ENCODE measurements around the gene SETD2.

DNA sequence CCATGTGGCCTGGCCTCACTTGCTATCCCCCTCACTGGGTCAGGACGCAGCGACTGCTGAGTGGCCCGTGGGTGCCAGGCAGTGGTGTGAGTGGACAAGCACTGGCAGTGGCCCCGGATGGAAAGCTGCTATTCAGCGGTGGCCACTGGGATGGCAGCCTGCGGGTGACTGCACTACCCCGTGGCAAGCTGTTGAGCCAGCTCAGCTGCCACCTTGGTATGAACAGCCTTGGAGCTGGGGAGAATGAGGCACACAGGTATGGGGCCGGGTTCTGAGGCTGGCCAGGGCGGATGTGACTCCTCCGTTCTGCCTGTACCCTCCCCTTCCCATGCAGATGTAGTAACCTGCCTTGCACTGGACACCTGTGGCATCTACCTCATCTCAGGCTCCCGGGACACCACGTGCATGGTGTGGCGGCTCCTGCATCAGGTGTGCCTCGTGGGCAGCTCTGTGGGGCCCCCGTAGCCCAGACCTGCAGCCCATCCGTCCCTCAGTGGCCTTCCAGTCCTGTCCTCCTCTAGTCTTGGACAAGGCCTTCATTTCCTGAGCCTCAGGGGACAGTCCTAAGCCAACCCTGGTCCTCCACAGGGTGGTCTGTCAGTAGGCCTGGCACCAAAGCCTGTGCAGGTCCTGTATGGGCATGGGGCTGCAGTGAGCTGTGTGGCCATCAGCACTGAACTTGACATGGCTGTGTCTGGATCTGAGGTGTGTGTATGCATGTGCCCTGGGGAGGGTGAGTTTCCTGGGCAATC lies 156.3 kb downstream of the SETD2 start:
- no peak for TF ChIP-seq ZFP3 (CRISPR knock-in tag; IDR thresholded peaks at IDR 0.05)
- no peak for TF ChIP-seq ZNF8 (CRISPR knock-in tag; IDR thresholded peaks at IDR 0.05)
- no peak for TF ChIP-seq OSR1 (CRISPR knock-in tag; IDR thresholded peaks at IDR 0.05)
- no peak for TF ChIP-seq ZFP30 (CRISPR knock-in tag; IDR thresholded peaks at IDR 0.05)
- no peak for TF ChIP-seq CSDC2 (CRISPR knock-in tag; IDR thresholded peaks at IDR 0.05)
- TF ChIP-seq, protein P1, sequence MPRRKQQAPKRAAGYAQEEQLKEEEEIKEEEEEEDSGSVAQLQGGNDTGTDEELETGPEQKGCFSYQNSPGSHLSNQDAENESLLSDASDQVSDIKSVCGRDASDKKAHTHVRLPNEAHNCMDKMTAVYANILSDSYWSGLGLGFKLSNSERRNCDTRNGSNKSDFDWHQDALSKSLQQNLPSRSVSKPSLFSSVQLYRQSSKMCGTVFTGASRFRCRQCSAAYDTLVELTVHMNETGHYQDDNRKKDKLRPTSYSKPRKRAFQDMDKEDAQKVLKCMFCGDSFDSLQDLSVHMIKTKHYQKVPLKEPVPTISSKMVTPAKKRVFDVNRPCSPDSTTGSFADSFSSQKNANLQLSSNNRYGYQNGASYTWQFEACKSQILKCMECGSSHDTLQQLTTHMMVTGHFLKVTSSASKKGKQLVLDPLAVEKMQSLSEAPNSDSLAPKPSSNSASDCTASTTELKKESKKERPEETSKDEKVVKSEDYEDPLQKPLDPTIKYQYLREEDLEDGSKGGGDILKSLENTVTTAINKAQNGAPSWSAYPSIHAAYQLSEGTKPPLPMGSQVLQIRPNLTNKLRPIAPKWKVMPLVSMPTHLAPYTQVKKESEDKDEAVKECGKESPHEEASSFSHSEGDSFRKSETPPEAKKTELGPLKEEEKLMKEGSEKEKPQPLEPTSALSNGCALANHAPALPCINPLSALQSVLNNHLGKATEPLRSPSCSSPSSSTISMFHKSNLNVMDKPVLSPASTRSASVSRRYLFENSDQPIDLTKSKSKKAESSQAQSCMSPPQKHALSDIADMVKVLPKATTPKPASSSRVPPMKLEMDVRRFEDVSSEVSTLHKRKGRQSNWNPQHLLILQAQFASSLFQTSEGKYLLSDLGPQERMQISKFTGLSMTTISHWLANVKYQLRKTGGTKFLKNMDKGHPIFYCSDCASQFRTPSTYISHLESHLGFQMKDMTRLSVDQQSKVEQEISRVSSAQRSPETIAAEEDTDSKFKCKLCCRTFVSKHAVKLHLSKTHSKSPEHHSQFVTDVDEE (CRISPR knock-in tag; IDR thresholded peaks at IDR 0.05) = no peak
- no peak for TF ChIP-seq ZNF565 (CRISPR knock-in tag; conservative IDR thresholded peaks at IDR 0.05; ENCODE audit: low read depth)
- no peak for TF ChIP-seq BACH2 (CRISPR knock-in tag; IDR thresholded peaks at IDR 0.05; ENCODE audit: borderline replicate concordance)
- TF ChIP-seq, protein P2, sequence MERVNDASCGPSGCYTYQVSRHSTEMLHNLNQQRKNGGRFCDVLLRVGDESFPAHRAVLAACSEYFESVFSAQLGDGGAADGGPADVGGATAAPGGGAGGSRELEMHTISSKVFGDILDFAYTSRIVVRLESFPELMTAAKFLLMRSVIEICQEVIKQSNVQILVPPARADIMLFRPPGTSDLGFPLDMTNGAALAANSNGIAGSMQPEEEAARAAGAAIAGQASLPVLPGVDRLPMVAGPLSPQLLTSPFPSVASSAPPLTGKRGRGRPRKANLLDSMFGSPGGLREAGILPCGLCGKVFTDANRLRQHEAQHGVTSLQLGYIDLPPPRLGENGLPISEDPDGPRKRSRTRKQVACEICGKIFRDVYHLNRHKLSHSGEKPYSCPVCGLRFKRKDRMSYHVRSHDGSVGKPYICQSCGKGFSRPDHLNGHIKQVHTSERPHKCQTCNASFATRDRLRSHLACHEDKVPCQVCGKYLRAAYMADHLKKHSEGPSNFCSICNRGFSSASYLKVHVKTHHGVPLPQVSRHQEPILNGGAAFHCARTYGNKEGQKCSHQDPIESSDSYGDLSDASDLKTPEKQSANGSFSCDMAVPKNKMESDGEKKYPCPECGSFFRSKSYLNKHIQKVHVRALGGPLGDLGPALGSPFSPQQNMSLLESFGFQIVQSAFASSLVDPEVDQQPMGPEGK (CRISPR knock-in tag; IDR thresholded peaks at IDR 0.05; ENCODE audit: borderline replicate concordance) = no peak
- no peak for TF ChIP-seq TOX (CRISPR knock-in tag; IDR thresholded peaks at IDR 0.05; ENCODE audit: borderline replicate concordance)
- no peak for TF ChIP-seq GLIS3 (CRISPR knock-in tag; IDR thresholded peaks at IDR 0.05)
- TF ChIP-seq PPARA (CRISPR knock-in tag; IDR thresholded peaks at IDR 0.05; ENCODE audit: borderline replicate concordance) = no peak
- TF ChIP-seq, protein P3, sequence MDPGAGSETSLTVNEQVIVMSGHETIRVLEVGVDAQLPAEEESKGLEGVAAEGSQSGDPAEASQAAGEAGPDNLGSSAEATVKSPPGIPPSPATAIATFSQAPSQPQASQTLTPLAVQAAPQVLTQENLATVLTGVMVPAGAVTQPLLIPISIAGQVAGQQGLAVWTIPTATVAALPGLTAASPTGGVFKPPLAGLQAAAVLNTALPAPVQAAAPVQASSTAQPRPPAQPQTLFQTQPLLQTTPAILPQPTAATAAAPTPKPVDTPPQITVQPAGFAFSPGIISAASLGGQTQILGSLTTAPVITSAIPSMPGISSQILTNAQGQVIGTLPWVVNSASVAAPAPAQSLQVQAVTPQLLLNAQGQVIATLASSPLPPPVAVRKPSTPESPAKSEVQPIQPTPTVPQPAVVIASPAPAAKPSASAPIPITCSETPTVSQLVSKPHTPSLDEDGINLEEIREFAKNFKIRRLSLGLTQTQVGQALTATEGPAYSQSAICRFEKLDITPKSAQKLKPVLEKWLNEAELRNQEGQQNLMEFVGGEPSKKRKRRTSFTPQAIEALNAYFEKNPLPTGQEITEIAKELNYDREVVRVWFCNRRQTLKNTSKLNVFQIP (CRISPR knock-in tag; IDR thresholded peaks at IDR 0.05; ENCODE audit: borderline replicate concordance, low read depth) = no peak
- no peak for TF ChIP-seq ESRRG (CRISPR knock-in tag; IDR thresholded peaks at IDR 0.05)
